Measurements from ENCODE around the gene CLEC18C.
"Not testable (repeated sequence)": the region's sequence is repeated elsewhere in the genome, so short reads cannot be mapped to it uniquely, and the experiment has no call there.

- TF ChIP-seq CTCF (conservative IDR thresholded peaks at IDR 0.05; ENCODE audit: low read depth, low read length); EZH2 (IDR thresholded peaks at IDR 0.05; ENCODE audit: borderline replicate concordance, low read depth, low read length, poor library complexity, severe bottlenecking): not testable (repeated sequence)
Measured at GRCh38 chr16:70206382-70206781, 32.8 kb downstream of the CLEC18C start.
